ENCODE results near the gene HP.
"Not testable (repeated sequence)": the region's sequence is repeated elsewhere in the genome, so short reads cannot be mapped to it uniquely, and the experiment has no call there.

The HP gene

GRCh38 chr16:72061564-72061963 lies 7.3 kb downstream of the HP start:
- H3K27ac ChIP-seq (ENCODE audit: low read depth, low read length, severe bottlenecking): no peak overlapping the region

DNA sequence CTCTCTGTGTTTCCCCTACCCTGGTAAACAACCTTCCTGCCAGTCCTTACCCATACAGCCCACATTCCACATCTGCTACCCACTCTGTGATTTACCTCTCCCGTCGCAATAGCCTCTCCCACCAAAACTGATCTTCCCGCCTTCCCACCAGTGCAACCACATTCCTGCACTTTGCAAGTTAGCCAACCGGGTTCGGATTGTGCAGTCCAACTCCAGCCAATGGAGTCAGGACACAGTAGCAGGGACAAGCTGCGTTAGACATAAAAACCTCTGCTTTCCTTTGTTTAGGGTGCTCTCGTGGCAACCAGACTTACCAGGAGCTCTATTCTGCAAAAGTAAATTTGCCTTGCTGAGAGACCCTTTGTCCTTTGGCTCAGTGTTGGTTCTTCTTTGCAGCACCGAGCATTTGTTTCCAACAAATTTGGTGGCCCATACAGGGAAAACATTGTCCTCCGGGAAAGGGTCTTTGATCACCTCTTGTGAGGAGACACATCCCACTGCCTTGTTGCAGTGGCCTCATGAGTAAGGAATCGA lies 10.1 kb downstream of the HP start:
- Histone ChIP-seq H3K4me3 (ENCODE audit: extremely low read depth, insufficient read depth, low read length, poor library complexity, severe bottlenecking) (no peak overlapping the region), H3K4me1 (ENCODE audit: control insufficient read depth, insufficient read depth, low read length, poor library complexity, severe bottlenecking) (no peaks in the 10 kb centered on the region), H3K27ac (ENCODE audit: low read depth, low read length, severe bottlenecking) (no peak overlapping the region), H3K9me3 (ENCODE audit: control insufficient read depth, low read length) (no peaks in the 10 kb centered on the region), H3K36me3 (ENCODE audit: control insufficient read depth, insufficient read depth, low read length) (no peaks in the 10 kb centered on the region)
- 90 to 96% methylated on average over 10 of the region's 10 CpGs for WGBS, 2 experiments (ENCODE audit: insufficient coverage in 2 of 2)

More at GRCh38 chr16:72061564-72061963, 7.3 kb downstream of the HP start:
- WGBS, 2 experiments (ENCODE audit: insufficient coverage in 2 of 2): 57% methylated on average over 1 of the region's 1 CpG; no CpG with 5 or more reads in 1 of the 2 experiments
- Histone ChIP-seq H3K9me3 (ENCODE audit: control insufficient read depth, low read length) (no peaks in the 10 kb centered on the region), H3K36me3 (ENCODE audit: control insufficient read depth, insufficient read depth, low read length) (no peaks in the 10 kb centered on the region), H3K4me1 (ENCODE audit: control insufficient read depth, insufficient read depth, low read length, poor library complexity, severe bottlenecking) (no peaks in the 10 kb centered on the region), H3K4me3 (ENCODE audit: extremely low read depth, insufficient read depth, low read length, poor library complexity, severe bottlenecking) (no peak overlapping the region)

- Histone ChIP-seq H3K9me3 (ENCODE audit: control insufficient read depth, low read length) (no peaks in the 10 kb centered on the region), H3K4me1 (ENCODE audit: control insufficient read depth, insufficient read depth, low read length, poor library complexity, severe bottlenecking) (no peaks in the 10 kb centered on the region), H3K27ac (ENCODE audit: low read depth, low read length, severe bottlenecking) (no peak overlapping the region), H3K4me3 (ENCODE audit: extremely low read depth, insufficient read depth, low read length, poor library complexity, severe bottlenecking) (no peak overlapping the region), H3K36me3 (ENCODE audit: control insufficient read depth, insufficient read depth, low read length) (no peaks in the 10 kb centered on the region)
- WGBS, 2 experiments (ENCODE audit: insufficient coverage in 2 of 2): 0% methylated on average over 1 of the region's 1 CpG; no CpG with 5 or more reads in 1 of the 2 experiments
These were observed 12.4 kb downstream of the HP start for GRCh38 chr16:72066747-72067146.

DNA sequence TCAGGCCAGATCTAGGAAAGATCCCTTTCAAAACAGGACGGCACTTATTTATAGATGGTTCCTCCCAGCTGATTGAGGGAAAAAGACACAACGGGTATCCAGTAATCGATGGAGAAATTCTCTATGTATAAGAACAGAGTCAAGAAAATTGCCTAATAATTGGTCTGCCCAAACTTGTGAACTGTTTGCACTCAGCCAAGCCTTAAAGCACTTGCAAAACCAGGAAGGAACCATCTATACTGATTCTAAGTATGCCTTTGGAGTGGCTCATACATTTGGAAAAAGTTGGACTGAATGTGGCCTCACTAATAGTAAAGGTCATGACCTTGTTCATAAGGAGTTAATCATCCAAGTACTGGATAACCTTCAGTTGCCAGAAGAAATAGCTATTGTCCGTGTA lies 14.6 kb downstream of the HP start:
- Histone ChIP-seq H3K4me1 (ENCODE audit: control insufficient read depth, insufficient read depth, low read length, poor library complexity, severe bottlenecking) (peaks cover 4% of the 10 kb centered on the region), H3K9me3 (ENCODE audit: control insufficient read depth, low read length) (peaks cover 4% of the 10 kb centered on the region), H3K36me3 (ENCODE audit: control insufficient read depth, insufficient read depth, low read length) (no peaks in the 10 kb centered on the region), H3K27ac (ENCODE audit: low read depth, low read length, severe bottlenecking) (no peak overlapping the region), H3K4me3 (ENCODE audit: extremely low read depth, insufficient read depth, low read length, poor library complexity, severe bottlenecking) (no peak overlapping the region)
- 93 to 100% methylated on average over 2 to 4 of the region's 4 CpGs for WGBS, 2 experiments (ENCODE audit: insufficient coverage in 2 of 2)

GRCh38 chr16:72072514-72073342 lies 18.4 kb downstream of the HP start:
- H3K4me3 ChIP-seq (ENCODE audit: extremely low read depth, insufficient read depth, low read length, poor library complexity, severe bottlenecking): no peak overlapping the region

DNA sequence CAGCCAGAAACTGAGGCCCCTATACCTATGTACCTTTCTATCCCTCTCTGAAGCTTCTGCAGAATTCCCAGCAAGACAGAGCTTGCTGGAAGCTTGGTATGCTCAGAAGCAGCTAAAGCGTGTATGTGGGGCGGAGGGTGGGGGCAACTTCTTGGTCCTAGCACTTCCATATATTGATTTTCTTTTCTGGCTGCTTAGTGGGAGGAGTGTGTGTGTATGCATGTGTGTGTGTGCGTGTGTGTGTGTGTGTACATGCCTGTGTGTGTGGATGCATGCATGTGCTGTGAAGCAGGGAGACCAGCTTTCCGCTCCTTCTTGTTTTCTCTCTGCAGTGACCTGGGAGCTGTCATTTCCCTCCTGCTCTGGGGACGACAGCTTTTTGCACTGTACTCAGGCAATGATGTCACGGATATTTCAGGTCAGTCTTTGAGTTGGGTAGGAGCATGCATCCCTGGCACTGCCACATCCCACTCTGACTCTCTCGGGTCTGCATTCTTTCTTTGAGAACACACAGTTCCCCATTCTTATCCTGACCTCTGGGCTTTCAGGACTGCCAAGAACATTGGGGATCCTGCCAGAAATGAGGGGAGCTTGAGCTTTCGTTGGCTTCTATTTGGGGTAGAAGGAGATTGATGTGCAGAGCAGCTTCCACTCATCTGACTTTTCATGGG lies 19.4 kb downstream of the HP start:
- peaks cover 6% of the 10 kb centered on the region for H3K9me3 ChIP-seq (ENCODE audit: control insufficient read depth, low read length)
- no peak overlapping the region for H3K27ac ChIP-seq (ENCODE audit: low read depth, low read length, severe bottlenecking)
- H3K4me3 ChIP-seq (ENCODE audit: extremely low read depth, insufficient read depth, low read length, poor library complexity, severe bottlenecking): no peak overlapping the region
- 87 to 94% methylated on average over 6 to 7 of the region's 8 CpGs for WGBS, 2 experiments (ENCODE audit: insufficient coverage in 2 of 2)
- peaks cover 4% of the 10 kb centered on the region for H3K4me1 ChIP-seq (ENCODE audit: control insufficient read depth, insufficient read depth, low read length, poor library complexity, severe bottlenecking)
- H3K36me3 ChIP-seq (ENCODE audit: control insufficient read depth, insufficient read depth, low read length): no peaks in the 10 kb centered on the region

More at GRCh38 chr16:72072514-72073342, 18.4 kb downstream of the HP start:
- Histone ChIP-seq H3K9me3 (ENCODE audit: control insufficient read depth, low read length) (peaks cover 6% of the 10 kb centered on the region), H3K27ac (ENCODE audit: low read depth, low read length, severe bottlenecking) (peak overlapping the region; percentile 57), H3K36me3 (ENCODE audit: control insufficient read depth, insufficient read depth, low read length) (no peaks in the 10 kb centered on the region), H3K4me1 (ENCODE audit: control insufficient read depth, insufficient read depth, low read length, poor library complexity, severe bottlenecking) (peaks cover 4% of the 10 kb centered on the region)
- WGBS, 2 experiments (ENCODE audit: insufficient coverage in 2 of 2): 82 to 86% methylated on average over 9 to 11 of the region's 12 CpGs

DNA sequence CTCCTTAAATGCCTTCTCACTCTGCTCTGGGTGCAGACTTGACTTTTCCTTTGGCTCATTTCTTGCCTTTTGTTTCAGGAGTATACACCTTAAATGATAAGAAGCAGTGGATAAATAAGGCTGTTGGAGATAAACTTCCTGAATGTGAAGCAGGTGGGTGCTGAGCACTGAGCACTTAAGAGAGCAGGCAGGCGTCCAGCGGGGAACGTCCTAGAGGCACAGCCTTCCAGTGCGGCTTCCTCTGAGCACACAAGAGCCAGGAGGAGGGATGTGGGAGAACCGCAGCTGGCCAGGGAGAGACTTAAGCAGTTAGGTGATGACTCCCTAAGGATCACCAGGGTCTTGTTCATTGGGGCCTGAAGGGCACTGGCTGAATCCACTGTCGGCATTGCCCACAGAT lies 20.8 kb downstream of the HP start:
- 86 to 92% methylated on average over 1 of the region's 6 CpGs for WGBS, 2 experiments (ENCODE audit: insufficient coverage in 2 of 2)
- not testable (repeated sequence) for H3K4me1 ChIP-seq (ENCODE audit: control insufficient read depth, insufficient read depth, low read length, poor library complexity, severe bottlenecking); H3K9me3 ChIP-seq (ENCODE audit: control insufficient read depth, low read length); H3K27ac ChIP-seq (ENCODE audit: low read depth, low read length, severe bottlenecking); H3K4me3 ChIP-seq (ENCODE audit: extremely low read depth, insufficient read depth, low read length, poor library complexity, severe bottlenecking); H3K36me3 ChIP-seq (ENCODE audit: control insufficient read depth, insufficient read depth, low read length)

DNA sequence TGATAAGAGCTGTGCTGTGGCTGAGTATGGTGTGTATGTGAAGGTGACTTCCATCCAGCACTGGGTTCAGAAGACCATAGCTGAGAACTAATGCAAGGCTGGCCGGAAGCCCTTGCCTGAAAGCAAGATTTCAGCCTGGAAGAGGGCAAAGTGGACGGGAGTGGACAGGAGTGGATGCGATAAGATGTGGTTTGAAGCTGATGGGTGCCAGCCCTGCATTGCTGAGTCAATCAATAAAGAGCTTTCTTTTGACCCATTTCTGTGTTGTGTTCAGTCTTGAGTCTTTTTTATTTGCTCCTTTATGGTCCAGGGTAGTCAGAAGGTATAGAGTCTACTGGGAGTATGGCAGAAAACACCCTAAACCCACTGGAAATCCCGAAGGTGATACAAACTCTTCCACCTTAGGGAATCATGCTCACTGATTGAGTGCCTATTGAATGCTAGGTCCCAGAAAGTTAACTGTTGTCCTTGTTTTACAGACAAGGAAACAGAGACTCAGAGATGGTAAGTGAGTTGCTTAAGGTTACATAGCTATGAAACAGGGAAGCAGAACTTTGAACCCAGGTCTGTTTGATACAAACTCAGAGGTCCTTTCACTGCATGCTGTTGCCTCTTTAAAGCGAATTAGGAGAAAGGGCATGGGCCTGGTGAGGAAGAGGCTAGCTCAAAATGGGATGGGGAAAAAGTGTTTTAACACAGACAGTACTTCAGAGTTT lies 22.8 kb downstream of the HP start:
- 100% methylated on average over 1 of the region's 5 CpGs; no CpG with 5 or more reads in 1 of the 2 experiments for WGBS, 2 experiments (ENCODE audit: insufficient coverage in 2 of 2)
- not testable (repeated sequence) for H3K4me3 ChIP-seq (ENCODE audit: extremely low read depth, insufficient read depth, low read length, poor library complexity, severe bottlenecking); H3K36me3 ChIP-seq (ENCODE audit: control insufficient read depth, insufficient read depth, low read length); H3K4me1 ChIP-seq (ENCODE audit: control insufficient read depth, insufficient read depth, low read length, poor library complexity, severe bottlenecking); H3K9me3 ChIP-seq (ENCODE audit: control insufficient read depth, low read length); H3K27ac ChIP-seq (ENCODE audit: low read depth, low read length, severe bottlenecking)

DNA sequence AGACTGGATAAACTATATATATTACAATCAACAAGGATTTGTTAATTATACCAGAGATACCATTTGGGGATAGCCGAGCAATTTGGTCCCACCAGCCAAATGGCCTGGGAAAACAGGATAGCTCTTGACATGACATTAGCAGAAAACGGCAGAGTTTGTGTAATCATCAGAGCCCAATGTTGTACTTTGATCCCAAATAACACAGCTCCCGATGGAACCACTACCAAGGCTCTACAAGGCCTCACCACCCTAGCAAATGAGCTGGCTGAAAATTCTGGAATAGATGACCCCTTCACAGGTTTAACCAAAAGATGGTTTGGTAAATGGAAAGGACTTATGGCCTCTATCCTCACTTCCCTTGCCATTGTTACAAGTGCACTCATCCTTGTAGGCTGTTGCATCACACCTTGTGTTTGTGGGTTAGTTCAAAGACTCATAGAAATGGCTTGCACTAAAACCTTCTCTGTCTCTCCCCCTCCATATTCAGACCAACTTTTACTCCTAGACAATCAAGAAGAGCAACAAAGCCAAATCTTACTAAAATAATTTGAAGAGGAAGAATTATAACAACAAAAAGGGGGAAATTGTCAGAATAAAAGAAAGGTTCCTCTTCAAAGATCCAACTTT lies 29.6 kb downstream of the HP start:
- Histone ChIP-seq H3K9me3 (ENCODE audit: control insufficient read depth, low read length) (peaks cover 15% of the 10 kb centered on the region), H3K27ac (ENCODE audit: low read depth, low read length, severe bottlenecking) (no peak overlapping the region), H3K36me3 (ENCODE audit: control insufficient read depth, insufficient read depth, low read length) (peaks cover 44% of the 10 kb centered on the region), H3K4me3 (ENCODE audit: extremely low read depth, insufficient read depth, low read length, poor library complexity, severe bottlenecking) (no peak overlapping the region), H3K4me1 (ENCODE audit: control insufficient read depth, insufficient read depth, low read length, poor library complexity, severe bottlenecking) (no peaks in the 10 kb centered on the region)
- WGBS, 2 experiments (ENCODE audit: insufficient coverage in 2 of 2): 67% methylated on average over 3 of the region's 3 CpGs; no CpG with 5 or more reads in 1 of the 2 experiments

- Histone ChIP-seq H3K9me3 (ENCODE audit: control insufficient read depth, low read length) (peaks cover 15% of the 10 kb centered on the region), H3K36me3 (ENCODE audit: control insufficient read depth, insufficient read depth, low read length) (peaks cover 50% of the 10 kb centered on the region), H3K4me1 (ENCODE audit: control insufficient read depth, insufficient read depth, low read length, poor library complexity, severe bottlenecking) (no peaks in the 10 kb centered on the region), H3K27ac (ENCODE audit: low read depth, low read length, severe bottlenecking) (no peak overlapping the region), H3K4me3 (ENCODE audit: extremely low read depth, insufficient read depth, low read length, poor library complexity, severe bottlenecking) (no peak overlapping the region)
- 95 to 99% methylated on average over 6 to 9 of the region's 10 CpGs for WGBS, 2 experiments (ENCODE audit: insufficient coverage in 2 of 2)
These were observed 30.1 kb downstream of the HP start for GRCh38 chr16:72084445-72084844.

Data from mesodermal cell (in vitro differentiated cells).